Fibroblast of lung (primary cell): Measurements from ENCODE around the gene ATP6V1A. TPM values are rescaled to one million over a fixed set of nuclear protein-coding genes. Genes with fewer than 3 reads are reported as not detected.
A peak's percentile ranks its signal among the peaks of the same experiment; 100 is the strongest.

Experiments used
- DNase-seq, 2 donors: peaks; one replicate each; pipeline versions ENCODE4 v3.0.0 to v3.0.0-alpha.2; 2010; ENCODE audit warnings: low read depth in 2 of 2
- H2AFZ ChIP-seq: 2 replicates; pipeline ENCODE4 v1.5.1; 2012; ENCODE audit warnings: low read length, control low read depth, inconsistent platforms
- H3K27ac ChIP-seq: 2 replicates; pipeline ENCODE4 v1.5.1; 2011; ENCODE audit warnings: low read length, control low read depth; ENCODE audit not compliant: insufficient read depth
- H3K27me3 ChIP-seq: 2 replicates; pipeline ENCODE4 v1.5.1; 2011; ENCODE audit warnings: mild to moderate bottlenecking, low read length; ENCODE audit not compliant: control insufficient read depth, insufficient read depth
- H3K36me3 ChIP-seq: 2 replicates; pipeline ENCODE4 v1.5.1; 2011; ENCODE audit warnings: low read length; ENCODE audit not compliant: control insufficient read depth, insufficient read depth
- H3K4me1 ChIP-seq: 2 replicates; pipeline ENCODE4 v1.5.1; 2011; ENCODE audit warnings: low read length; ENCODE audit not compliant: control insufficient read depth, insufficient read depth; ENCODE audit errors: extremely low read depth
- H3K4me2 ChIP-seq: 2 replicates; pipeline ENCODE4 v1.5.1; 2011; ENCODE audit warnings: low read length, control low read depth; ENCODE audit not compliant: insufficient read depth; ENCODE audit errors: extremely low read depth
- H3K4me3 ChIP-seq, 4 experiments: fragments of 200-600 bp in 1 of 4; sonication (generic) in 1 of 4; replicated peaks in 1 of 4; 2 replicates each; pipeline ENCODE4 v1.5.1; 2011 to 2016; ENCODE audit warnings: low read length in 4 of 4, low read depth in 3 of 4, mild to moderate bottlenecking in 3 of 4, control low read depth in 2 of 4, inconsistent platforms in 1 of 4, mixed read lengths in 1 of 4; ENCODE audit not compliant: insufficient read depth in 1 of 4; ENCODE audit errors: control extremely low read depth in 1 of 4
- H3K79me2 ChIP-seq: 2 replicates; pipeline ENCODE4 v1.5.1; 2012; ENCODE audit warnings: mild to moderate bottlenecking, low read length, inconsistent platforms; ENCODE audit not compliant: control insufficient read depth, insufficient read depth
- H3K9ac ChIP-seq: 2 replicates; pipeline ENCODE4 v1.5.1; 2011; ENCODE audit warnings: mild to moderate bottlenecking, low read length, control low read depth; ENCODE audit not compliant: insufficient read depth
- H3K9me3 ChIP-seq: 2 replicates; pipeline ENCODE4 v1.5.1; 2012; ENCODE audit warnings: low read depth, low read length; ENCODE audit not compliant: control insufficient read depth, insufficient read depth
- H4K20me1 ChIP-seq: 2 replicates; pipeline ENCODE4 v1.5.1; 2011; ENCODE audit warnings: low read length; ENCODE audit not compliant: control insufficient read depth, insufficient read depth; ENCODE audit errors: extremely low read depth
- EZH2 ChIP-seq: IDR thresholded peaks from 2 replicates; pipeline ENCODE4 v1.5.1; 2012; ENCODE audit warnings: low read length, control low read depth, mild to moderate bottlenecking; ENCODE audit errors: missing control alignments
- polyA plus RNA-seq, 2 donors: library from polyadenylated mRNA; depleted of rRNA in 1 of 2; stranded (reverse) in 1 of 2; unstranded in 1 of 2; fragments of >200 nt; gene quantifications; 2 replicates each; pipeline ENCODE4 v1.2.1, GENCODE V29; 2011 to 2012; ENCODE audit warnings: missing spikeins in 1 of 2
- total RNA-seq: library from RNA; depleted of rRNA; stranded (reverse); fragments of >200 nt; gene quantifications from 2 replicates; pipeline ENCODE4 v1.2.1, GENCODE V29; 2014
- TF ChIP-seq, protein P1 (sequence below), 2 donors: IDR thresholded peaks in 1 of 2; conservative IDR thresholded peaks in 1 of 2; 1 replicate in 1 of 2; 2 replicates in 1 of 2; pipeline ENCODE4 v1.5.1; 2011 to 2012; ENCODE audit warnings: low read length in 2 of 2, control low read depth in 1 of 2, inconsistent platforms in 1 of 2, low read depth in 1 of 2, mild to moderate bottlenecking in 1 of 2

ATP6V1A gene
- total and polyA plus RNA-seq, 2 donors (not counting 1 experiment from before 2014, with no cell fraction given) = 75.7 to 213 TPM

DNA sequence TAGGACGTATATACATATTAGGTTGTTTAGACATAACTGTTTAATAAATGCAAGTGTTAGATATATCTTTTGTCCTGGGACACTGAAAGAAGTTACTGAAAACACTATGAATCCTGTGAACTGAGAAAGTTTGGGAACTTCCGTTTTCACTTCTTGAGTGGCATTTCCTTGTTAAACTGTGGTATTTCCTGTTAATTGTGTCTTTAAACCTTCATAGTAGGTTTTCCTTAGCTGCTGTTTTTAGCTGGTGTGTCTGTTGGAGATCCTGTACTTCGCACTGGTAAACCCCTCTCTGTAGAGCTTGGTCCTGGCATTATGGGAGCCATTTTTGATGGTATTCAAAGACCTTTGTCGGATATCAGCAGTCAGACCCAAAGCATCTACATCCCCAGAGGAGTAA lies 37.1 kb downstream of the ATP6V1A start:
- Histone ChIP-seq H3K27ac (peak overlapping the region; percentile 90), H2AFZ (peak overlapping the region; percentile 43), H4K20me1 (no peaks in the 10 kb centered on the region), H3K4me1 (peaks cover 4% of the 10 kb centered on the region), H3K36me3 (no peaks in the 10 kb centered on the region), H3K79me2 (no peaks in the 10 kb centered on the region), H3K4me3 (no peak overlapping the region), H3K4me2 (no peak overlapping the region), H3K27me3 (no peaks in the 10 kb centered on the region), H3K9me3 (no peaks in the 10 kb centered on the region), H3K9ac (no peak overlapping the region)
- DNase-seq = peak in 1 of 2 donors; percentile 18
- TF ChIP-seq, protein P1, sequence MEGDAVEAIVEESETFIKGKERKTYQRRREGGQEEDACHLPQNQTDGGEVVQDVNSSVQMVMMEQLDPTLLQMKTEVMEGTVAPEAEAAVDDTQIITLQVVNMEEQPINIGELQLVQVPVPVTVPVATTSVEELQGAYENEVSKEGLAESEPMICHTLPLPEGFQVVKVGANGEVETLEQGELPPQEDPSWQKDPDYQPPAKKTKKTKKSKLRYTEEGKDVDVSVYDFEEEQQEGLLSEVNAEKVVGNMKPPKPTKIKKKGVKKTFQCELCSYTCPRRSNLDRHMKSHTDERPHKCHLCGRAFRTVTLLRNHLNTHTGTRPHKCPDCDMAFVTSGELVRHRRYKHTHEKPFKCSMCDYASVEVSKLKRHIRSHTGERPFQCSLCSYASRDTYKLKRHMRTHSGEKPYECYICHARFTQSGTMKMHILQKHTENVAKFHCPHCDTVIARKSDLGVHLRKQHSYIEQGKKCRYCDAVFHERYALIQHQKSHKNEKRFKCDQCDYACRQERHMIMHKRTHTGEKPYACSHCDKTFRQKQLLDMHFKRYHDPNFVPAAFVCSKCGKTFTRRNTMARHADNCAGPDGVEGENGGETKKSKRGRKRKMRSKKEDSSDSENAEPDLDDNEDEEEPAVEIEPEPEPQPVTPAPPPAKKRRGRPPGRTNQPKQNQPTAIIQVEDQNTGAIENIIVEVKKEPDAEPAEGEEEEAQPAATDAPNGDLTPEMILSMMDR (conservative IDR thresholded peaks at IDR 0.05 in 1 of 2, IDR thresholded peaks at IDR 0.05 in 1 of 2; ENCODE audit: low read depth in 1 of 2, low read length in 2 of 2) = no peak
- TF ChIP-seq EZH2 = no peak

DNA sequence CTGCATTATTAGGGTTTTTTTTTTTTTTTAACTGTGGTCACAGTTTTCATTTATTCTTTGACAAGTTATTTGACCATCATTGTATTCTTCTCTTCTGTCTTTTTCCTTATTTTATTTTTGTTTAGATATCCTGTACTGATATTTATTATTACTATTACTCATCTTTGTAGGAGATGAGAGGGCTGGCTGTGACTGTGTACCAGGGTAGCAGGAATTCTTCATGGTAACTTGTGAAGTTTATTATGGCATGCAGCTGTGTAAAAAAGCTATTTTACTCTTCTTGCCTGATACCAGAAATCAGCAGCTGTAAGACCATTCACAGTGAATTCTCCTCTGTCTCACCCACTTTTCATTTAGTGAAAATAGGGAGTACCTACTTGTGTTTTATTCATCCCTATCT lies 44.5 kb downstream of the ATP6V1A start:
- no peak for TF ChIP-seq EZH2
- TF ChIP-seq, protein P1 (conservative IDR thresholded peaks at IDR 0.05 in 1 of 2, IDR thresholded peaks at IDR 0.05 in 1 of 2; ENCODE audit: low read depth in 1 of 2, low read length in 2 of 2) = no peak
- Histone ChIP-seq H3K4me3 (no peak overlapping the region), H3K27me3 (no peaks in the 10 kb centered on the region), H3K4me1 (no peaks in the 10 kb centered on the region), H3K27ac (no peak overlapping the region), H3K9ac (no peak overlapping the region), H3K4me2 (no peak overlapping the region), H3K79me2 (no peaks in the 10 kb centered on the region), H2AFZ (no peak overlapping the region), H4K20me1 (no peaks in the 10 kb centered on the region), H3K9me3 (no peaks in the 10 kb centered on the region), H3K36me3 (peaks cover 4% of the 10 kb centered on the region)
- no peak for DNase-seq

DNA sequence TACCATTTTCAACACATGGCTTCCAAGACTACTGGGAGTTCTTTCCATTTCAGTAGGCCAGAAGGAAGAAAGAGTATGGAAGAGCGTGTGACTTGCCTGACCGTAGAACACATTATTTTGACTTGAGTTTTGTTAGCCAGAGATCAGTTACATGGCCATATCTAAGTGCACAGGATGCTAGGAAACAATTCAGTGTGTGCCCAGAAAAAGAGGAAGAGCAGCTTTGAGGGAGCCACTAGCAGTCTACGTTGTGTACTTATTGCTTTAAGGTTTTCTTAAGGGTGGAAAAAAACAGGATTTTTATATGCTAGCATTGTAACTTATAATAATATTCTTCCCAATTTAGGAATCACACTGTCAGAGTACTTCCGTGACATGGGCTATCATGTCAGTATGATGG lies 47.7 kb downstream of the ATP6V1A start:
- no peaks in the 10 kb centered on the region for H3K79me2 ChIP-seq
- H3K9ac ChIP-seq = no peak overlapping the region
- no peaks in the 10 kb centered on the region for H4K20me1 ChIP-seq
- no peaks in the 10 kb centered on the region for H3K9me3 ChIP-seq
- H3K4me2 ChIP-seq = no peak overlapping the region
- H3K36me3 ChIP-seq = peaks cover 4% of the 10 kb centered on the region
- TF ChIP-seq, protein P1 (conservative IDR thresholded peaks at IDR 0.05 in 1 of 2, IDR thresholded peaks at IDR 0.05 in 1 of 2; ENCODE audit: low read depth in 1 of 2, low read length in 2 of 2) = no peak
- no peak for TF ChIP-seq EZH2
- DNase-seq = no peak
- H3K4me1 ChIP-seq = no peaks in the 10 kb centered on the region
- no peak overlapping the region for H3K27ac ChIP-seq
- no peak overlapping the region for H2AFZ ChIP-seq
- H3K27me3 ChIP-seq = no peaks in the 10 kb centered on the region
- no peak overlapping the region for H3K4me3 ChIP-seq
